ENCODE measurements around the gene COTL1.

The COTL1 gene

GRCh38 chr16:84548508-84548907 lies 69.4 kb downstream of the COTL1 start:
- no peak for DNase-seq
- Mint-ChIP-seq H3K36me3 (ENCODE audit: low read depth) (no peaks in the 10 kb centered on the region), H3K9me3 (no peaks in the 10 kb centered on the region), H3K27ac (no peak overlapping the region), H3K4me1 (peaks cover 72% of the 10 kb centered on the region), H3K27me3 (ENCODE audit: low read depth, poor library complexity) (peaks cover 18% of the 10 kb centered on the region), H3K4me3 (no peak overlapping the region)
- TF ChIP-seq, protein P1, sequence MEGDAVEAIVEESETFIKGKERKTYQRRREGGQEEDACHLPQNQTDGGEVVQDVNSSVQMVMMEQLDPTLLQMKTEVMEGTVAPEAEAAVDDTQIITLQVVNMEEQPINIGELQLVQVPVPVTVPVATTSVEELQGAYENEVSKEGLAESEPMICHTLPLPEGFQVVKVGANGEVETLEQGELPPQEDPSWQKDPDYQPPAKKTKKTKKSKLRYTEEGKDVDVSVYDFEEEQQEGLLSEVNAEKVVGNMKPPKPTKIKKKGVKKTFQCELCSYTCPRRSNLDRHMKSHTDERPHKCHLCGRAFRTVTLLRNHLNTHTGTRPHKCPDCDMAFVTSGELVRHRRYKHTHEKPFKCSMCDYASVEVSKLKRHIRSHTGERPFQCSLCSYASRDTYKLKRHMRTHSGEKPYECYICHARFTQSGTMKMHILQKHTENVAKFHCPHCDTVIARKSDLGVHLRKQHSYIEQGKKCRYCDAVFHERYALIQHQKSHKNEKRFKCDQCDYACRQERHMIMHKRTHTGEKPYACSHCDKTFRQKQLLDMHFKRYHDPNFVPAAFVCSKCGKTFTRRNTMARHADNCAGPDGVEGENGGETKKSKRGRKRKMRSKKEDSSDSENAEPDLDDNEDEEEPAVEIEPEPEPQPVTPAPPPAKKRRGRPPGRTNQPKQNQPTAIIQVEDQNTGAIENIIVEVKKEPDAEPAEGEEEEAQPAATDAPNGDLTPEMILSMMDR (IDR thresholded peaks at IDR 0.05), result no peak

- Mint-ChIP-seq H3K9me3 (no peaks in the 10 kb centered on the region), H3K27ac (peak overlapping the region; percentile 44), H3K4me3 (peak overlapping the region; percentile 56), H3K36me3 (ENCODE audit: low read depth) (no peaks in the 10 kb centered on the region), H3K27me3 (ENCODE audit: low read depth, poor library complexity) (peaks cover 10% of the 10 kb centered on the region), H3K4me1 (peaks cover 74% of the 10 kb centered on the region)
- TF ChIP-seq, protein P1 (IDR thresholded peaks at IDR 0.05), result no peak
- DNase-seq, result peak; percentile 76
These were observed 70.3 kb downstream of the COTL1 start for GRCh38 chr16:84547546-84548061.

GRCh38 chr16:84546669-84547545 lies 71.0 kb downstream of the COTL1 start:
- H3K4me1 Mint-ChIP-seq, result peaks cover 76% of the 10 kb centered on the region
- no peaks in the 10 kb centered on the region for H3K36me3 Mint-ChIP-seq (ENCODE audit: low read depth)
- peaks cover 5% of the 10 kb centered on the region for H3K27me3 Mint-ChIP-seq (ENCODE audit: low read depth, poor library complexity)
- TF ChIP-seq, protein P1 (IDR thresholded peaks at IDR 0.05), result no peak
- no peak for DNase-seq
- H3K9me3 Mint-ChIP-seq, result no peaks in the 10 kb centered on the region
- H3K27ac Mint-ChIP-seq, result peak overlapping the region; percentile 44
- peak overlapping the region; percentile 56 for H3K4me3 Mint-ChIP-seq

GRCh38 chr16:84545114-84545737 lies 72.7 kb downstream of the COTL1 start:
- Mint-ChIP-seq H3K4me1 (peaks cover 79% of the 10 kb centered on the region), H3K27ac (peak overlapping the region; percentile 51), H3K36me3 (ENCODE audit: low read depth) (no peaks in the 10 kb centered on the region), H3K27me3 (ENCODE audit: low read depth, poor library complexity) (peaks cover 5% of the 10 kb centered on the region), H3K4me3 (no peak overlapping the region), H3K9me3 (no peaks in the 10 kb centered on the region)
- DNase-seq, result no peak
- TF ChIP-seq, protein P1 (IDR thresholded peaks at IDR 0.05), result no peak

DNA sequence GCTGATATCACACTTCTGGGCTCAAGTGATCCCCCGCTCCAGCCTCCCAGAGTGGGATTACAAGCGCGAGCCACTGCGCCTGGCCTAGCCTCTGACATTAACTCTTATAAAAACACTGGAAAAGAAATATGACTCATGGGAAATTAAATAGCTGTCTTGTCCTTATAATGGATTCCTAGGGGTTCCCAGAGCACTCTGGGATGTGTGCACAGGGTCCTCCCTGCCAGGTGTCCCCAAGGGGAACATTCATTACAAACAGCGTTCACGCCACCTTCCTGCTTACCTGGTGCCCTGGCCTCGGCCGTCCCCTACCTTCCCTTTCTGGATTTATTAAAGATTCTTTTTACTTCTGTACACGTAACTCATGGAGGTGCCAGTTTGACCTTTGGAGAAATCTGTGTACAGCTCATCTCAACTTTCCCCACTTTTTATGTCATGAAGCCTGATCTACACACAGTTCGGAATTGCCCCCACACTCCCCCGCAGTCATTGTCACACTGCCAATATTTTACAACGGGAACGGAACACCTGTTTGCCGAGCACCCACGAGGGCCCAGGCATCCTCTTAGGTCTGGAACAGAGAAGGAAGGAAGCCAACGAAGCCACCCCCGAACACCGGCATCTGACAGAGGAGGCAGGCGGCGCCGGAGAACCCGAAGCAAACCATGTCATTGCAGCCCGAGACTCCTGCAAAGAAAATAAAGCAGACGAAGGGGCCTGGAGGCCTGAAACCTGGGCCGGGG lies 73.7 kb downstream of the COTL1 start:
- Mint-ChIP-seq H3K4me1 (peaks cover 78% of the 10 kb centered on the region), H3K27me3 (ENCODE audit: low read depth, poor library complexity) (peaks cover 5% of the 10 kb centered on the region), H3K36me3 (ENCODE audit: low read depth) (no peaks in the 10 kb centered on the region), H3K9me3 (peaks cover 7% of the 10 kb centered on the region), H3K27ac (peak overlapping the region; percentile 64), H3K4me3 (peak overlapping the region; percentile 14)
- DNase-seq, result peak; percentile 44
- TF ChIP-seq, protein P1 (IDR thresholded peaks at IDR 0.05), result no peak
